Measurements from ENCODE around the gene ZNF473. TPM values are rescaled to one million over a fixed set of nuclear protein-coding genes. Genes with fewer than 3 reads are reported as not detected.

The ZNF473 gene
- total and polyA plus RNA-seq, 2 of the 13 experiments (the other 11 are each of a cell fraction or from before 2014, with no cell fraction given): 5.8 to 11.9 TPM

GRCh38 chr19:49981603-49982593 lies 43.9 kb upstream of the ZNF473 start:
- 86% methylated on average over 21 of the region's 21 CpGs for WGBS (ENCODE audit: low lambda C conversion rate)
- Histone ChIP-seq H3K9ac (ENCODE audit: insufficient read depth, low read depth, low read length) (no peak overlapping the region), H3K4me3 (replicated peaks in 1 of 3; ENCODE audit: insufficient read depth in 1 of 3, low read depth in 2 of 3, low read length in 3 of 3) (no peak overlapping the region), H3K4me1 (ENCODE audit: insufficient read depth, low read length) (no peaks in the 10 kb centered on the region), H3K79me2 (ENCODE audit: insufficient read depth, low read length) (no peaks in the 10 kb centered on the region), H3K36me3 (replicated peaks in 1 of 2; ENCODE audit: control insufficient read depth in 1 of 2, insufficient read depth in 2 of 2, low read length in 2 of 2) (peaks cover 0 to 1% of the 10 kb centered on the region in 2 experiments; a peak in 2 of 5 replicates), H3K27ac (ENCODE audit: extremely low read length, insufficient read depth, low read length) (no peak overlapping the region), H3K4me2 (ENCODE audit: low read depth, low read length) (no peak overlapping the region), H4K20me1 (ENCODE audit: insufficient read depth, low read length) (peaks cover 13% of the 10 kb centered on the region; the same call in 1 of the 2 replicates), H3K27me3 (ENCODE audit: control insufficient read depth in 1 of 2, insufficient read depth in 2 of 2, low read length in 2 of 2) (no peaks in the 10 kb centered on the region), H3K9me3 (ENCODE audit: low read length) (no peaks in the 10 kb centered on the region), H2AFZ (ENCODE audit: low read length) (no peak overlapping the region)
- ChIA-PET POLR2A (no interaction called here), CTCF (ENCODE audit: low intra/inter-chr PET ratio, low total read pairs) (interaction anchor here (3.4 kb wide), 1 partner anchor 44 kb away, joined by 91 read pairs; no protein-coding TSS in a partner anchor)
- FAIRE-seq: no peak
- no peak for DNase-seq (ENCODE audit: low spot score)
- in situ Hi-C loops (cut with HindIII; ENCODE audit: extremely low pct_ligation_motif_present, low pct_unique_long_range_greater_than_20kb) (no loop called here), intact Hi-C loops (cut with micrococcal nuclease; ENCODE audit: unreplicated experiment) (no loop called here)
- BruUV-seq (replicated peaks): no TSS peak
- ATAC-seq: no peak
- TF ChIP-seq GATA4 (IDR thresholded peaks at IDR 0.05; ENCODE audit: borderline replicate concordance, low read depth) (no peak), ZNF24 (IDR thresholded peaks at IDR 0.05) (no peak), U2AF2 (IDR thresholded peaks at IDR 0.05; ENCODE audit: low read depth, low read length) (no peak), MAFF (IDR thresholded peaks at IDR 0.05; ENCODE audit: low read depth, low read length) (no peak), MAFG (CRISPR knock-in tag; IDR thresholded peaks at IDR 0.05) (no peak), SMAD9 (CRISPR knock-in tag; IDR thresholded peaks at IDR 0.05) (no peak), HNRNPUL1 (IDR thresholded peaks at IDR 0.05; ENCODE audit: low read depth, low read length) (no peak), ZKSCAN5 (CRISPR knock-in tag; IDR thresholded peaks at IDR 0.05) (no peak), EEA1 (CRISPR knock-in tag; IDR thresholded peaks at IDR 0.05; ENCODE audit: borderline replicate concordance) (no peak), ISL2 (CRISPR knock-in tag; IDR thresholded peaks at IDR 0.05) (no peak), HNRNPH1 (optimal IDR thresholded peaks at IDR 0.05; ENCODE audit: low read depth, low read length) (no peak), SUZ12 (IDR thresholded peaks at IDR 0.05; ENCODE audit: low read depth, low read length) (no peak), HMG20A (CRISPR knock-in tag; IDR thresholded peaks at IDR 0.05; ENCODE audit: borderline replicate concordance) (no peak), ATF3 (CRISPR knock-in tag; IDR thresholded peaks at IDR 0.05) (no peak)
- TF ChIP-seq, protein P1, sequence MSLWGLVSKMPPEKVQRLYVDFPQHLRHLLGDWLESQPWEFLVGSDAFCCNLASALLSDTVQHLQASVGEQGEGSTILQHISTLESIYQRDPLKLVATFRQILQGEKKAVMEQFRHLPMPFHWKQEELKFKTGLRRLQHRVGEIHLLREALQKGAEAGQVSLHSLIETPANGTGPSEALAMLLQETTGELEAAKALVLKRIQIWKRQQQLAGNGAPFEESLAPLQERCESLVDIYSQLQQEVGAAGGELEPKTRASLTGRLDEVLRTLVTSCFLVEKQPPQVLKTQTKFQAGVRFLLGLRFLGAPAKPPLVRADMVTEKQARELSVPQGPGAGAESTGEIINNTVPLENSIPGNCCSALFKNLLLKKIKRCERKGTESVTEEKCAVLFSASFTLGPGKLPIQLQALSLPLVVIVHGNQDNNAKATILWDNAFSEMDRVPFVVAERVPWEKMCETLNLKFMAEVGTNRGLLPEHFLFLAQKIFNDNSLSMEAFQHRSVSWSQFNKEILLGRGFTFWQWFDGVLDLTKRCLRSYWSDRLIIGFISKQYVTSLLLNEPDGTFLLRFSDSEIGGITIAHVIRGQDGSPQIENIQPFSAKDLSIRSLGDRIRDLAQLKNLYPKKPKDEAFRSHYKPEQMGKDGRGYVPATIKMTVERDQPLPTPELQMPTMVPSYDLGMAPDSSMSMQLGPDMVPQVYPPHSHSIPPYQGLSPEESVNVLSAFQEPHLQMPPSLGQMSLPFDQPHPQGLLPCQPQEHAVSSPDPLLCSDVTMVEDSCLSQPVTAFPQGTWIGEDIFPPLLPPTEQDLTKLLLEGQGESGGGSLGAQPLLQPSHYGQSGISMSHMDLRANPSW (CRISPR knock-in tag; IDR thresholded peaks at IDR 0.05; ENCODE audit: borderline replicate concordance): no peak
